ENCODE data around the gene C16orf74.
A peak's percentile ranks its signal among the peaks of the same experiment; 100 is the strongest.

C16orf74 gene

GRCh38 chr16:85750827-85751697 lies at the start of gene C16orf74:
Gene C16orf74 (minus strand): TSS chr16:85751096. CDS start chr16:85735217, 15,879 bp downstream.
- FAIRE-seq, result no peak

DNA sequence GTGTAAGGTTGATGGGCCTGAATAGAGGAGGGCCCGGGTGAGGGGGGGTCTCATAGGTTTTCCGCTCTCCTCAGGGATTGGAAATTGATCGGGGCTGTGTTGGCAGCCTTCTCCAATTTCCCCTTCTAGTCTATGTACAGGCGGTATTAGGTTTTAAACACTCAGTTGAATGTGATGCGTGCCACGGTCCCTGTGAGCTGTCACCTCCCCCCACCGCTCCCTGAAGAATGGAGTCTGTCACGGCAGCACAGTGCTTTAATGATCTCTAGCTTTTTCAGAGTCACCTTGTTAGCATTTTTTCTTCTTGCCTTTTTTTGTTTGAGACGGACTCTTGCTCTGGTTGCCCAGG lies 49.4 kb upstream of the C16orf74 start:
- no peak for FAIRE-seq

- no peak for FAIRE-seq
Measured at GRCh38 chr16:85799497-85800320, 48.8 kb upstream of the C16orf74 start, which contains the start of the genes COX4I1 and EMC8. Gene COX4I1 (plus strand): TSS chr16:85799695. CDS start chr16:85801206, 1,511 bp downstream. Gene EMC8 (minus strand): TSS chr16:85799544. CDS start chr16:85799295, 249 bp downstream.

DNA sequence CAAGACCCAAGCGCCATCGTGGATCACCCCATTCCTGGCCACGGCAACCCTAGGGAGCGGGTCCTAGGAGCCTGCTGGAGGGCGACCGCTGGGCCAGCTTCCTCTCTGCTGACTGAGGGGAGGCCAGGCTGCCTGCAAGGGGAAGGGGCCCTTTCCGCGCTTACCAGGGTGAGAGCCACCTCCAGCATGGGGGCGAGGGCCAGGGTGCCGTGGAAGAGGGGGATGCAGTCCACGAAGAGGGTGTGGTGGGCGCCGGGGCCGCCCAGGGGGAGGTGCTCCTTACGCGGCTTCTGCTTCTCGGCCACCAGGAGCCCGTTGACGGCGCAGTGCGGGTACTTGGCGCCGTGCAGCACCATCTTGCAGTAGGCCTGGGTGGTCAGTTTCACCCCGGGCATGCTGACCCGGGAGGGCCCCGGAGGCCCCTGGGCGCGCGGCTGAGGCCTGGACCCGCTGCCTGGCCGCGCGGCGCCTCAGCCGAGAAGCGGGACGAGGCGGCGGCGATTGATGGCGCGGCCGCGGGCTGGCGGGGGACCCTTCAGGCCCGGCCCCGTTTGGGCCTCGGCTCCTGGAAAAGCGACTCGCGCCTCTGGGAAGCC lies 48.1 kb upstream of the C16orf74 start:
- no peak for FAIRE-seq

DNA sequence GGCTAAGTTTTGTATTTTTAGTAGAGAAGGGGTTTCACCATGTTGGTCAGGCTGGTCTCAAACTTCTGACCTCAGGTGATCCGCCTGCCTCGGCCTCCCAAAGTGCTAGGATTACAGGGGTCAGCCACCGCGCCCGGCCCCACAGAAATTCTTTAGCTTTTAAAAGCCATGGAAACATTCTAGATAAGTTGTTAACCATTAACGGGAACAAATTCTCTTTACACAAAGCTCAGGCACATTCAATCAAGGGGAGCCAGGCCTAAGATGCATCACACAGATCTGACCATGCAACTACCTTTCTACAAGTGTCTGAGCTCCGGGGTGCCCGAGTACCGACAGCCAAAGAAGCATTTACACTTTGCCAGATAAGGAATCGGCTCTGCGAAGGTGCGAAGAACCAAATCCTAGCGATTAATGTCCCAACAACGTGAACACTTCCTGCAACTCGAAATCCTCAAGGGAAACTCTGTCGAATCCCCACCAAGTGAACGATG lies 47.4 kb upstream of the C16orf74 start:
- FAIRE-seq, result no peak

DNA sequence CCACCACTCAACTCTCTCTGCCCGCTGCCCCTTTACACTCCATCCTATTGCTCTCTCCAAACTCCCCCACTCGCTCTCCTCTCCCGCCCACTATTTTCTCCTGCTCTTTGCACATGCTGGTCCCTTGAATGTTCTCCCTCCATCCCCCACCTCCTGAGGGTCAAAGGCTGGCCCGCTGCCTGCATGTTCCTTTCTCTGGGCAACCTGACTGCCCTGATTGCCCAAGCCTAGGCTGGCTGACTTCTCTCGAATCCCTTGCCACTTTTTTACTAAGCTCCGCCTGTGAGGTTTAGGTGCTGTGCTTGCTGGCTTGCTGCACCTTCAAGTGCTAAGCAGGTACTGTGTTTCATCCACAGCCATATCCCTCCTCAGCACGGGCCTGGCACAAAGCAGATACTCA lies 45.7 kb upstream of the C16orf74 start:
- FAIRE-seq, result no peak

GRCh38 chr16:85796152-85796551 lies 45.3 kb upstream of the C16orf74 start:
- no peak for FAIRE-seq

DNA sequence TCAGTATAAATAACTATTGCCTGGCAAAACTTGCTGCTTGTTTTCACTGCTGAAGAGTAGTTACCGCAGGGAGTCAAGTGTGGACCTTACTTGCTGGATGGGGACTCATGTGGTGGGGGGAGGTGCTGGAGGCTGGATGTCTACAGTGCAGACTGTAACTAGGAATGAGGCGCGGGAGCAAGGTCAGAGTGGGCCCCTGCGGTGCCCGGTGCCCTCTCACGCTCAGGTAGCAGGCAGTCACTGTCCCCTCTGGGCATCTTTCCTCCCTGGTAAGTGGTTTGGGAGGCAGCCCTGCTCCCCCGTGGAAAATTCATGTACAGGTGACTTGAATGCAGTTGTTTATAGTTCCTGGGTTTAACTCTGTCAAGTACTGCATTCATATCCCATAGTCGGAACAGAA lies 43.8 kb upstream of the C16orf74 start:
- no peak for FAIRE-seq

DNA sequence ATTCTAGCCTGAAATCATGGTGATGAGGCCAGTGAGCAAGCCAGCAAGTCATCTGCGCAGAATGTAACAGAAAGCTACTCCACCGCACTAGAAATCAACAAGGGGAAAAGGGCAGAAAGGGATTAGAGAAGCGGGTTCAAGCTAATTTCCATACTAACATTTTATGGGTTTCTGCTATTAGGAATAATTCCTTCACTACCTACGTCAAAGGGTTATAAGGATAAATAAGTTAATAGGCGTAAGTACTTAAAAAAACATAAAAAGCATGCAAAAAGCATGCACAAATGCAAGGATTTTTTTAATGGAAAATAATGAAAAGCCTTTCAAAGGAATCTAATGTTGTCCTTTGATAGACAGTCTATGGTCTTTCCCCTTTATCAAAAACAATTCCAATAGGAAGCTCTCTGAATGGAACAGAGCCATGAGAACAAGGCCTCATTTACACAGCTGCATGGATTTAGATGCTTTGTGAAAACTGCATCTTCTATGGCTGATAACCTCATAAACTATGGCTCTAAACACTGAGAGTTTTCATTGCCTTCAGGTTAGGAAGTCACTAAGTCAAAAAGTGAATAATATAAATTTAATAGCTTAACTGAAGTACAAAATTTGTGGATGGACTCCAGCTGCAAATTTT lies 42.9 kb upstream of the C16orf74 start:
- no peak for FAIRE-seq

GRCh38 chr16:85789773-85790172 lies 38.9 kb upstream of the C16orf74 start:
- no peak for FAIRE-seq

DNA sequence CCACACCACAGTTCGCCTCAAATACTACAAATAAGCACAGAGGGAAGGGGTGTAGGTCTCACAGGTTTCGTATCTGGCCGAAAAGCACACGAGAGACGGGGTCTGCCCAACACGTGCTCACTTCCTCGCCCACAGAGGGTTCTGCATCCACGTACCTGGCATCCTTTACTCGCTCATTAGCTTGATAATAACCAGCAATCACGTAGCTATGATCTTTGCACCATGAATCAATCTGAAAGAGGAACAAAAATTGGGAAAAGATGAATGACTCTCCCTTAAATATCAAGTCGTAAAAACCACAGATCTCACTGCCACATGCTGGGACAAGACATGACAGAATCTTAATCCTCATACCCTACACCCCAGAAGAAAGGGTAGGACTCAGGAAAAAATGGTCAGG lies 37.9 kb upstream of the C16orf74 start:
- no peak for FAIRE-seq

- FAIRE-seq, result no peak
Measured at GRCh38 chr16:85785927-85786326, 35.0 kb upstream of the C16orf74 start.

DNA sequence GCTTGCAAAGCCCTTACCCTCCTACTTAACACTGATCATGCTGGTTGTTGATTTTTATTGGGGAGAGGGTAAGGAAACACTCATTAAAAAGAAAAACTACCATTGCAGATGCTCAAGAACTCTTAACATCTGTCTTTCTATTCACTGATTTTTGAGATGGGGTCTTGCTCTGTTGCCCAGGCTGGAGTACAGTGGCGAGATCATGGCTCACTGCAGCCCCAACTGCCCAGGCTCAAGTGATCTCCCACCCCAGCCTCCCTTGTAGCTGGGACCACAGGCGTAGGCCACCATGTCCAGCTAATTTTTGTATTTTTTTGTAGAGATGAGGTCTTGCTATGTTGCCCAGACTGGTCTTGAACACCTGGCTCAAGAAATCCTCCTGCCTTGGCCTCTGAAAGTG lies 33.9 kb upstream of the C16orf74 start:
- FAIRE-seq, result no peak

- FAIRE-seq, result no peak
Measured at GRCh38 chr16:85783441-85783840, 32.5 kb upstream of the C16orf74 start.

- no peak for FAIRE-seq
Measured at GRCh38 chr16:85782451-85782850, 31.6 kb upstream of the C16orf74 start.

- peak; percentile 55 for FAIRE-seq
Measured at GRCh38 chr16:85781695-85782370, 30.9 kb upstream of the C16orf74 start.

GRCh38 chr16:85781156-85781555 lies 30.3 kb upstream of the C16orf74 start:
- no peak for FAIRE-seq

GRCh38 chr16:85780281-85780680 lies 29.4 kb upstream of the C16orf74 start:
- no peak for FAIRE-seq

DNA sequence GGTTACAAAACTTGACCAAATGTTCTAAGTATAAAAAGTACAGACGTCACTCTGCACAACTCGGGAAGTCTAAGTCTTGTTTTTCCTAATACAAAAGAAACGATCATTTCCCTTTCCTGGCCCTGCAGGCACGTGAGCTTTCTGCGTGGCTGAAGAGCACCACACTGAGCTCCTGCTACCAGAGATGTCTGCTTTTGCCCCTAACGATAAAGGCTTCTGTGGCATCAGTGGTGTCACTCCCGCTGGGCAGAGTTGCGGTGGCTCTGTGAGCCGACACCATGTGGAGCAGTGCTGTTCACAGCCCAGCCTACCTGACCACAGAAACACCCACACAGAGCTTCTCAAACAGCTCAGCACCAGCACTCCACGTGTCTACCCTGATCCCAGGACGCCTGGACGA lies 28.0 kb upstream of the C16orf74 start:
- no peak for FAIRE-seq

GRCh38 chr16:85777583-85778310 lies 26.9 kb upstream of the C16orf74 start:
- FAIRE-seq, result no peak

- FAIRE-seq, result no peak
Measured at GRCh38 chr16:85774811-85775210, 23.9 kb upstream of the C16orf74 start.

Measured in islet of Langerhans (tissue), 1 donor.